Measurements from ENCODE around the gene CREB5. TPM values are rescaled to one million over a fixed set of nuclear protein-coding genes. Genes with fewer than 3 reads are reported as not detected.

The CREB5 gene
- total and polyA plus RNA-seq, 2 donors (not counting 3 experiments of a cell fraction or from before 2014, with no cell fraction given) = 19.6 to 28.4 TPM

DNA sequence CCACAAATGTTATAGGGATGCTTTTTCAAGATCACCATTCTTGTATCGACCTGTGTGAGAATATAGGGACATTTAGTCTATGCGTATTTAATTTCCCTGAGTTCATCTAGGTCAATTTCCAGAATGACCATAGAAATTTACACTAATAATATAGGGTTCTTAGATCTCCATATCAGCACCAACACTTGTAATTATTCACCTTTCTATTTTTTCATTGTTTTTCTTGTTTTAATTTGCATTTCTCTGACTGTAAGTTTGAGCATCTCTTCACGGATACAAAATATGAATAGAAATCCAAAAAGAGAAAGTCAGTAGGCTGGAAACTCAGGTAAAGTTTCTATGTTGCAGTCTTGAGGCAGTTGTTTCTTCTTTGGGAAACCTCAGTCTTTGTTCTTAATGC, 134.8 kb downstream of the CREB5 start:
- Histone ChIP-seq H3K79me2 (ENCODE audit: control insufficient read depth, insufficient read depth, low read length) (no peaks in the 10 kb centered on the region), H2AFZ (ENCODE audit: low read depth, low read length) (no peak overlapping the region), H3K4me3 (replicated peaks in 1 of 3; ENCODE audit: insufficient read depth in 1 of 3, low read depth in 1 of 3, low read length in 3 of 3) (no peak overlapping the region), H3K9me3 (replicated peaks; ENCODE audit: control insufficient read depth, insufficient read depth, low read length) (no peaks in the 10 kb centered on the region), H3K4me2 (ENCODE audit: insufficient read depth, low read length) (no peak overlapping the region), H4K20me1 (replicated peaks; ENCODE audit: control insufficient read depth, extremely low read depth, insufficient read depth, low read length) (no peaks in the 10 kb centered on the region), H3K27ac (ENCODE audit: insufficient read depth, low read depth, low read length) (no peak overlapping the region), H3K36me3 (ENCODE audit: control insufficient read depth in 2 of 2, extremely low read depth in 1 of 2, insufficient read depth in 2 of 2, low read length in 2 of 2) (no peaks in the 10 kb centered on the region), H3K4me1 (ENCODE audit: control insufficient read depth, extremely low read depth, insufficient read depth, low read length) (no peaks in the 10 kb centered on the region), H3K9ac (replicated peaks; ENCODE audit: extremely low read depth, insufficient read depth, low read length) (no peak overlapping the region), H3K27me3 (ENCODE audit: control insufficient read depth in 2 of 2, insufficient read depth in 2 of 2, low read length in 2 of 2) (peaks cover 15 to 17% of the 10 kb centered on the region in 2 experiments), H3K9me1 (replicated peaks; ENCODE audit: control insufficient read depth, extremely low read depth, insufficient read depth, low read length) (no peaks in the 10 kb centered on the region)
- no peak for TF ChIP-seq GATA2 (IDR thresholded peaks at IDR 0.05; ENCODE audit: insufficient read depth, insufficient read length, low read depth, low read length)
- TF ChIP-seq, protein P1, sequence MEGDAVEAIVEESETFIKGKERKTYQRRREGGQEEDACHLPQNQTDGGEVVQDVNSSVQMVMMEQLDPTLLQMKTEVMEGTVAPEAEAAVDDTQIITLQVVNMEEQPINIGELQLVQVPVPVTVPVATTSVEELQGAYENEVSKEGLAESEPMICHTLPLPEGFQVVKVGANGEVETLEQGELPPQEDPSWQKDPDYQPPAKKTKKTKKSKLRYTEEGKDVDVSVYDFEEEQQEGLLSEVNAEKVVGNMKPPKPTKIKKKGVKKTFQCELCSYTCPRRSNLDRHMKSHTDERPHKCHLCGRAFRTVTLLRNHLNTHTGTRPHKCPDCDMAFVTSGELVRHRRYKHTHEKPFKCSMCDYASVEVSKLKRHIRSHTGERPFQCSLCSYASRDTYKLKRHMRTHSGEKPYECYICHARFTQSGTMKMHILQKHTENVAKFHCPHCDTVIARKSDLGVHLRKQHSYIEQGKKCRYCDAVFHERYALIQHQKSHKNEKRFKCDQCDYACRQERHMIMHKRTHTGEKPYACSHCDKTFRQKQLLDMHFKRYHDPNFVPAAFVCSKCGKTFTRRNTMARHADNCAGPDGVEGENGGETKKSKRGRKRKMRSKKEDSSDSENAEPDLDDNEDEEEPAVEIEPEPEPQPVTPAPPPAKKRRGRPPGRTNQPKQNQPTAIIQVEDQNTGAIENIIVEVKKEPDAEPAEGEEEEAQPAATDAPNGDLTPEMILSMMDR (IDR thresholded peaks at IDR 0.05; ENCODE audit: extremely low read depth in 1 of 2, insufficient read depth in 1 of 2, low read depth in 1 of 2, low read length in 2 of 2) = no peak
- no peak for TF ChIP-seq FOS (IDR thresholded peaks at IDR 0.05; ENCODE audit: borderline replicate concordance, insufficient read depth, low read length)
- no peak for TF ChIP-seq EZH2 (IDR thresholded peaks at IDR 0.05; ENCODE audit: borderline replicate concordance, low read depth, low read length, severe bottlenecking)
- TF ChIP-seq MYC (IDR thresholded peaks at IDR 0.05; ENCODE audit: low read depth, low read length) = no peak
- TF ChIP-seq JUN (IDR thresholded peaks at IDR 0.05; ENCODE audit: borderline replicate concordance, insufficient read depth, insufficient read length, low read depth) = no peak
- no peak for TF ChIP-seq POLR2AphosphoS5 (IDR thresholded peaks at IDR 0.05; ENCODE audit: insufficient read depth, low read depth, low read length)
- no peak for TF ChIP-seq POLR2A (IDR thresholded peaks at IDR 0.05; ENCODE audit: low read depth, low read length)
- TF ChIP-seq, protein P2, sequence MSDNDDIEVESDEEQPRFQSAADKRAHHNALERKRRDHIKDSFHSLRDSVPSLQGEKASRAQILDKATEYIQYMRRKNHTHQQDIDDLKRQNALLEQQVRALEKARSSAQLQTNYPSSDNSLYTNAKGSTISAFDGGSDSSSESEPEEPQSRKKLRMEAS (IDR thresholded peaks at IDR 0.05; ENCODE audit: insufficient read depth, insufficient read length) = no peak
- DNase-seq (ENCODE audit: low read depth, low spot score) = no peak
- intact Hi-C loops (cut with micrococcal nuclease) = no loop called here
- FAIRE-seq = no peak
- POLR2A ChIA-PET = no interaction called here
- BruUV-seq (replicated peaks) = no TSS peak
- CTCF ChIA-PET = interaction anchor here (0.8 kb wide), 1 partner anchor 15 kb away, joined by 3 read pairs; no protein-coding TSS in a partner anchor
- dilution Hi-C loops (cut with MboI; ENCODE audit: extremely low pct_ligation_motif_present, low sequenced_read_pairs) = no loop called here

Measured in endothelial cell of umbilical vein (primary cell).